ENCODE results near the gene INSIG2.

Gene INSIG2

GRCh38 chr2:118131771-118132170, 43.5 kb downstream of the INSIG2 start:
- DNase-seq = no peak

- DNase-seq = no peak
Observed at GRCh38 chr2:118133916-118134315, 45.6 kb downstream of the INSIG2 start.

- DNase-seq = no peak
Observed at GRCh38 chr2:118134650-118135049, 46.4 kb downstream of the INSIG2 start.

GRCh38 chr2:118145207-118145606, 56.9 kb downstream of the INSIG2 start:
- no peak for DNase-seq

- DNase-seq = no peak
Observed at GRCh38 chr2:118145806-118146205, 57.5 kb downstream of the INSIG2 start.

GRCh38 chr2:118146315-118147283, 58.3 kb downstream of the INSIG2 start:
- no peak for DNase-seq

- no peak for DNase-seq
Observed at GRCh38 chr2:118148133-118148532, 59.9 kb downstream of the INSIG2 start.

GRCh38 chr2:118148809-118149208, 60.5 kb downstream of the INSIG2 start:
- no peak for DNase-seq

- no peak for DNase-seq
Observed at GRCh38 chr2:118150294-118150693, 62.0 kb downstream of the INSIG2 start.

- DNase-seq = no peak
Observed at GRCh38 chr2:118151831-118152230, 63.6 kb downstream of the INSIG2 start.

- no peak for DNase-seq
Observed at GRCh38 chr2:118153433-118153832, 65.2 kb downstream of the INSIG2 start.

- no peak for DNase-seq
Observed at GRCh38 chr2:118154176-118154575, 65.9 kb downstream of the INSIG2 start.

All from activated T-cell treated with anti-CD3 and anti-CD28 coated beads, Interleukin-2, amount 50 U/mL, for 48 hours (primary cell).